ENCODE data around the gene TSG101. TPM values are rescaled to one million over a fixed set of nuclear protein-coding genes. Genes with fewer than 3 reads are reported as not detected.

The TSG101 gene
- total RNA-seq, 4 donors from 2014 or later = 60.1 to 93.2 (median 80.5) TPM

DNA sequence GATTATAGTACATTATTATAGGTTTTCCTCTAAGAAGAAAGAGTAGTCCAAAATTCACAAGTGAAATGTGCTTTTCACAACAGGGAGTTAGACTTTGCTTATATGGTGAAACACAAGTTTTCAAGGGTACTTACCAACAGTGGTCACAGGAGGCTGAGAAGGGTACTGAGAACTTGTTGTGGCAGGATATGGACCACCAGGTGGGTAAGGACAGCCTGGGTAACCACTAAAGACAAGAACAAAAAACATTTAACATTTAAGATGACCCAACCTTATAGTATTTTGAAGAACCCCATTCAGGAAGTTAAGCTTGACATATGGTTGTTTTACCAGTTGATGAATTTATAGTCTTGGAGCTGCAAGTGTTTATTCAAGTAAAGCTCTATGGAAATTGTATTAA is 24.4 kb downstream of the TSG101 start:
- no peak for DNase-seq (ENCODE audit: extremely low spot score)
- H3K9me3 ChIP-seq = no peaks in the 10 kb centered on the region
- H3K36me3 ChIP-seq = peaks cover 29 to 92% (median 73%) of the 10 kb centered on the region in 4 donors
- H3K4me3 ChIP-seq = no peak overlapping the region
- intact Hi-C loops (cut with DNase I) = loop anchor here (10.0 kb wide), 2 partner anchors 98 to 168 kb away; no protein-coding TSS in a partner anchor
- H3K27me3 ChIP-seq = no peaks in the 10 kb centered on the region
- no peak overlapping the region for H3K27ac ChIP-seq (replicated peaks in 1 of 4)
- no peaks in the 10 kb centered on the region for H3K4me1 ChIP-seq
- TF ChIP-seq POLR2A (IDR thresholded peaks at IDR 0.05; ENCODE audit: low read depth) (no peak), EP300 (IDR thresholded peaks at IDR 0.05) (no peak), POLR2AphosphoS5 (IDR thresholded peaks at IDR 0.05) (no peak)
- TF ChIP-seq, protein P1, sequence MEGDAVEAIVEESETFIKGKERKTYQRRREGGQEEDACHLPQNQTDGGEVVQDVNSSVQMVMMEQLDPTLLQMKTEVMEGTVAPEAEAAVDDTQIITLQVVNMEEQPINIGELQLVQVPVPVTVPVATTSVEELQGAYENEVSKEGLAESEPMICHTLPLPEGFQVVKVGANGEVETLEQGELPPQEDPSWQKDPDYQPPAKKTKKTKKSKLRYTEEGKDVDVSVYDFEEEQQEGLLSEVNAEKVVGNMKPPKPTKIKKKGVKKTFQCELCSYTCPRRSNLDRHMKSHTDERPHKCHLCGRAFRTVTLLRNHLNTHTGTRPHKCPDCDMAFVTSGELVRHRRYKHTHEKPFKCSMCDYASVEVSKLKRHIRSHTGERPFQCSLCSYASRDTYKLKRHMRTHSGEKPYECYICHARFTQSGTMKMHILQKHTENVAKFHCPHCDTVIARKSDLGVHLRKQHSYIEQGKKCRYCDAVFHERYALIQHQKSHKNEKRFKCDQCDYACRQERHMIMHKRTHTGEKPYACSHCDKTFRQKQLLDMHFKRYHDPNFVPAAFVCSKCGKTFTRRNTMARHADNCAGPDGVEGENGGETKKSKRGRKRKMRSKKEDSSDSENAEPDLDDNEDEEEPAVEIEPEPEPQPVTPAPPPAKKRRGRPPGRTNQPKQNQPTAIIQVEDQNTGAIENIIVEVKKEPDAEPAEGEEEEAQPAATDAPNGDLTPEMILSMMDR (IDR thresholded peaks at IDR 0.05) = no peak

DNA sequence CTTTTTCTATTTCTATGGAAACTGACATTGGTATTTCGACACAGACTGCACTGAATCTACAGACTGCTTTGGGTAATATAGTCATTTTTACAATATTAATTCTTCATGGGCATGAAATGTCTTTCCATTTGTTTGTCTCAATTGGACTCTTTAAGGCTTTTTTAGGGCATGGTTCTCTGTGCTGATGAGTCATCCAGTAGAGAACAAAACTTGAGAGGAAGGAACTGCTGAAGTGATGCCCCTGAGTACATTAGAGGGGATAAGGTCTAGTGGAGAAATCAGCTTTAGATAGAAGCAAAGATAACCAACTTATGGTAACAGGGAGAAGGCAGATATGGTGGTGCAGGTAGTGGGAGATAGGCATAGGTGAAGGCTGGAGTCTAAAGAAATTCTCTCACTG is 25.1 kb downstream of the TSG101 start:
- Histone ChIP-seq H3K4me3 (no peak overlapping the region), H3K4me1 (no peaks in the 10 kb centered on the region), H3K27ac (replicated peaks in 1 of 4) (no peak overlapping the region), H3K9me3 (no peaks in the 10 kb centered on the region), H3K27me3 (no peaks in the 10 kb centered on the region), H3K36me3 (peaks cover 30 to 89% (median 74%) of the 10 kb centered on the region in 4 donors)
- intact Hi-C loops (cut with DNase I) = loop anchor here (10.0 kb wide), 2 partner anchors 97 to 167 kb away; no protein-coding TSS in a partner anchor
- TF ChIP-seq EP300 (IDR thresholded peaks at IDR 0.05) (no peak), POLR2A (IDR thresholded peaks at IDR 0.05; ENCODE audit: low read depth) (no peak), POLR2AphosphoS5 (IDR thresholded peaks at IDR 0.05) (no peak)
- TF ChIP-seq, protein P1 (IDR thresholded peaks at IDR 0.05) = no peak
- WGBS = 96% methylated on average over 1 of the region's 1 CpG
- no peak for DNase-seq (ENCODE audit: extremely low spot score)

DNA sequence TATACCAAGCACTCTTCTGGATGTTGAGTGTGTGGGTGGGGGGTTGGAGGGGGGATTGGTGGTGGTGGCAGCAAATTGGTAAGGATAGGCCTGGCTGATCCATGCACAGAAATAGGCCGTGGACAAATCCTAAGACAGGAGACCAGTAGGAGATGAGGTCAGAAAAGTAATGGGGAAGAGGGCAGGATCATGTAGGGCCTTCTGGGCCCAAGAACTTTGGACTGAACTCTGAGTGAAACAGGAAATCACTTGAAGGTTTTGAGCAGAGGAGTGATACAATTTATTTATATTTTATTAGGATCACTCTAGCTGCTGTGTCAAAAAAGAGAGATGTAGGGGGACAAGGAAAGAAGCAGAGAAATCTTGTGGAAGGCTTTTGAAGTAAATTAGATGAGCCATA is 28.7 kb downstream of the TSG101 start:
- H3K9me3 ChIP-seq = no peaks in the 10 kb centered on the region
- no peak overlapping the region for H3K4me3 ChIP-seq
- H3K36me3 ChIP-seq = peaks cover 33 to 87% (median 71%) of the 10 kb centered on the region in 4 donors
- no peak overlapping the region for H3K27ac ChIP-seq (replicated peaks in 1 of 4)
- H3K27me3 ChIP-seq = no peaks in the 10 kb centered on the region
- intact Hi-C loops (cut with DNase I) = no loop called here
- DNase-seq (ENCODE audit: extremely low spot score) = no peak
- H3K4me1 ChIP-seq = no peaks in the 10 kb centered on the region
- no peak for TF ChIP-seq EP300 (IDR thresholded peaks at IDR 0.05)
- TF ChIP-seq POLR2AphosphoS5 (IDR thresholded peaks at IDR 0.05) = no peak
- TF ChIP-seq, protein P1 (IDR thresholded peaks at IDR 0.05) = no peak
- TF ChIP-seq POLR2A (IDR thresholded peaks at IDR 0.05; ENCODE audit: low read depth) = no peak
- 89% methylated on average over 1 of the region's 1 CpG for WGBS

DNA sequence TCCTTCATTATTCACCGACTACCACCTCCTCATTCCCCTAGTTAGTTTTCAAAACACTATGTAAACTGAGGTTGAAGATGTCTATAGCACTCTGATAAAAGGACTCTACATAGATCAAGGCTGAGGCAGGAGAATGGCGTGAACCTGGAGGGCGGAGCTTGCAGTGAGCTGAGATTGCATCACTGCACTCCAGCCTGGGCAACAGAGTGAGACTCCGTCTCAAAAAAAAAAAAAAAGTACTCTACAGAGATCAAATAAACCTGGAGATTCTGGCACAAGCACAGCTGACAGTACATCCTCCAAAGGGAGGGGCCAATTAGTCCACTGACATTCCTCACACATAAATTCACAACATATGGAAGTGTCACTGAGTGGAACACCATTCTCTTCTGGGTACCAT is 31.0 kb downstream of the TSG101 start:
- no peak for DNase-seq (ENCODE audit: extremely low spot score)
- TF ChIP-seq POLR2A (IDR thresholded peaks at IDR 0.05; ENCODE audit: low read depth) (no peak), POLR2AphosphoS5 (IDR thresholded peaks at IDR 0.05) (no peak), EP300 (IDR thresholded peaks at IDR 0.05) (no peak)
- TF ChIP-seq, protein P1 (IDR thresholded peaks at IDR 0.05) = no peak
- H3K9me3 ChIP-seq = no peaks in the 10 kb centered on the region
- H3K4me1 ChIP-seq = no peaks in the 10 kb centered on the region
- H3K4me3 ChIP-seq = no peak overlapping the region
- no peaks in the 10 kb centered on the region for H3K27me3 ChIP-seq
- H3K36me3 ChIP-seq = peaks cover 12 to 86% (median 59%) of the 10 kb centered on the region in 4 donors
- intact Hi-C loops (cut with DNase I) = no loop called here
- H3K27ac ChIP-seq (replicated peaks in 1 of 4) = no peak overlapping the region
- WGBS = 90% methylated on average over 4 of the region's 4 CpGs

DNA sequence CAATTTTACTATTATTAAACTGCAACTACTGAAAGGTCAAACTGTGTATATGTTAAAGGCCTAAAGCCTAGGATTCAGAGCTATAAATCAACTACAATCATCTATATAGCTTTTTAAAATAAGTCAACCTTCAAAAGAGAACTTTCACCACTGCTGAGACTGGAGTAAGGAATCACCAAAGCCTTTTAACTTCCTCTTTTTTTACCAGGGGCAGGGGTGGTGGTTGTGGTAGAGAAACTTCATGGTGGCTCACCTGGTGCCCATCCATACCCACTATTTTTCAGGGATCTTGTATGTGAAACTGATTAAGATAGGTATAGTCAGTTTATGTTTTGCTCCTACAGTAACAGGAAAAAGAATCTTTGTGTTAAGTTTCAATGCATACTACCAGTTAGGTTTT is 31.5 kb downstream of the TSG101 start:
- Histone ChIP-seq H3K36me3 (peaks cover 8 to 86% (median 59%) of the 10 kb centered on the region in 4 donors), H3K4me1 (no peaks in the 10 kb centered on the region), H3K9me3 (no peaks in the 10 kb centered on the region), H3K4me3 (no peak overlapping the region), H3K27ac (replicated peaks in 1 of 4) (no peak overlapping the region), H3K27me3 (no peaks in the 10 kb centered on the region)
- TF ChIP-seq POLR2A (IDR thresholded peaks at IDR 0.05; ENCODE audit: low read depth) (no peak), POLR2AphosphoS5 (IDR thresholded peaks at IDR 0.05) (no peak), EP300 (IDR thresholded peaks at IDR 0.05) (no peak)
- TF ChIP-seq, protein P1 (IDR thresholded peaks at IDR 0.05) = no peak
- DNase-seq (ENCODE audit: extremely low spot score) = no peak
- intact Hi-C loops (cut with DNase I) = no loop called here
